ENCODE data around the gene TNRC18.

DNA sequence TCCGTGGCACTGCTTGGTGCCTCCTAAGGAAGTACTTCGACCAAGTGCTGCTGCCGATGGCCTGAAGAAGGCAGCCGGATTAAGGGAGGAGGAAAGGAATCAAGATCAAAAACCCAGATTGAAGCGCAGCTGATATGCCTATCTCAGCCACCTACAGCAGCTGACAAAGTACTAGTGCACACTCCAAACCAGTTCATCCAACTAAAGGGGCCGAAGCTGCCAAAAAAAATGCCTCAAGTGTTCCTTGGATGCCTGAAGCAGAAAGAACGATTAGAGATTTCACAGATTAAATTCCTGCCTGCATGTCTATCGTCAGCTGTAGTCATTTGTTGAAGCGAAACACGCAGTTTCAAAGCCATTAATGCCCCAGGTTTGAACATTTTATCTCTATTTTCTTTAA, 65.7 kb downstream of the TNRC18 start:
- TF ChIP-seq, protein P1, sequence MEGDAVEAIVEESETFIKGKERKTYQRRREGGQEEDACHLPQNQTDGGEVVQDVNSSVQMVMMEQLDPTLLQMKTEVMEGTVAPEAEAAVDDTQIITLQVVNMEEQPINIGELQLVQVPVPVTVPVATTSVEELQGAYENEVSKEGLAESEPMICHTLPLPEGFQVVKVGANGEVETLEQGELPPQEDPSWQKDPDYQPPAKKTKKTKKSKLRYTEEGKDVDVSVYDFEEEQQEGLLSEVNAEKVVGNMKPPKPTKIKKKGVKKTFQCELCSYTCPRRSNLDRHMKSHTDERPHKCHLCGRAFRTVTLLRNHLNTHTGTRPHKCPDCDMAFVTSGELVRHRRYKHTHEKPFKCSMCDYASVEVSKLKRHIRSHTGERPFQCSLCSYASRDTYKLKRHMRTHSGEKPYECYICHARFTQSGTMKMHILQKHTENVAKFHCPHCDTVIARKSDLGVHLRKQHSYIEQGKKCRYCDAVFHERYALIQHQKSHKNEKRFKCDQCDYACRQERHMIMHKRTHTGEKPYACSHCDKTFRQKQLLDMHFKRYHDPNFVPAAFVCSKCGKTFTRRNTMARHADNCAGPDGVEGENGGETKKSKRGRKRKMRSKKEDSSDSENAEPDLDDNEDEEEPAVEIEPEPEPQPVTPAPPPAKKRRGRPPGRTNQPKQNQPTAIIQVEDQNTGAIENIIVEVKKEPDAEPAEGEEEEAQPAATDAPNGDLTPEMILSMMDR (IDR thresholded peaks at IDR 0.05), result no peak
- no peak for TF ChIP-seq EZH2 (IDR thresholded peaks at IDR 0.05; ENCODE audit: borderline replicate concordance, insufficient read depth, low read depth, low read length, poor library complexity, severe bottlenecking)

Measured in B cell (primary cell).